Keratinocyte (primary cell): ENCODE results near the gene COL11A1. TPM values are rescaled to one million over a fixed set of nuclear protein-coding genes. Genes with fewer than 3 reads are reported as not detected.

Experiments used
- DNase-seq: peaks from one replicate; pipeline ENCODE4 v3.0.0-alpha.2; 2011; ENCODE audit warnings: low read depth, missing footprints, low spot score
- FAIRE-seq: peaks from 2 replicates; lab custom pipeline; 2011; peaks lifted over from hg19 to GRCh38; lab: Jason Lieb, UNC
- H2AFZ ChIP-seq: 2 replicates; pipeline ENCODE4 v1.6.0; 2012; ENCODE audit warnings: low read length, control low read depth, inconsistent platforms; ENCODE audit not compliant: control insufficient read depth
- H3K27ac ChIP-seq: 2 replicates; pipeline ENCODE4 v1.5.1; 2011; ENCODE audit warnings: low read length; ENCODE audit not compliant: control insufficient read depth, insufficient read depth
- H3K27me3 ChIP-seq: 3 replicates; pipeline ENCODE4 v1.6.0; 2011; ENCODE audit warnings: low read length; ENCODE audit not compliant: control insufficient read depth, insufficient read depth; ENCODE audit errors: extremely low read depth
- H3K36me3 ChIP-seq, 2 experiments: 2 replicates in 1 of 2; 3 replicates in 1 of 2; pipeline ENCODE4 v1.5.1; 2011; ENCODE audit warnings: low read length in 2 of 2, mild to moderate bottlenecking in 1 of 2; ENCODE audit not compliant: control insufficient read depth in 2 of 2, insufficient read depth in 2 of 2; ENCODE audit errors: extremely low read depth in 1 of 2
- H3K4me1 ChIP-seq: 3 replicates; pipeline ENCODE4 v1.5.1; 2011; ENCODE audit warnings: low read length; ENCODE audit not compliant: control insufficient read depth, insufficient read depth; ENCODE audit errors: extremely low read depth
- H3K4me2 ChIP-seq: 3 replicates; pipeline ENCODE4 v1.6.0; 2011; ENCODE audit warnings: low read depth, low read length; ENCODE audit not compliant: control insufficient read depth, insufficient read depth; ENCODE audit errors: extremely low read depth
- H3K4me3 ChIP-seq, 3 experiments: fragments of 200-600 bp in 1 of 3; sonication (generic) in 1 of 3; 2 replicates in 2 of 3; 3 replicates in 1 of 3; pipeline ENCODE4 v1.5.1; 2011 to 2016; ENCODE audit warnings: low read length in 3 of 3, mild to moderate bottlenecking in 3 of 3, control low read depth in 2 of 3, inconsistent platforms in 1 of 3, low read depth in 1 of 3, mixed read lengths in 1 of 3, mixed run types in 1 of 3, moderate library complexity in 1 of 3; ENCODE audit not compliant: control insufficient read depth in 2 of 3, insufficient read depth in 2 of 3; ENCODE audit errors: extremely low read depth in 1 of 3
- H3K79me2 ChIP-seq: 2 replicates; pipeline ENCODE4 v1.6.0; 2012; ENCODE audit warnings: low read length; ENCODE audit not compliant: control insufficient read depth, insufficient read depth
- H3K9ac ChIP-seq: 3 replicates; pipeline ENCODE4 v1.6.0; 2011; ENCODE audit warnings: low read length; ENCODE audit not compliant: control insufficient read depth, insufficient read depth; ENCODE audit errors: extremely low read depth
- H3K9me1 ChIP-seq: 3 replicates; pipeline ENCODE4 v1.6.0; 2011; ENCODE audit warnings: low read length; ENCODE audit not compliant: control insufficient read depth, insufficient read depth; ENCODE audit errors: extremely low read depth
- H3K9me3 ChIP-seq: 2 replicates; pipeline ENCODE4 v1.5.1; 2012; ENCODE audit warnings: low read depth, low read length; ENCODE audit not compliant: control insufficient read depth
- H4K20me1 ChIP-seq: 3 replicates; pipeline ENCODE4 v1.6.0; 2011; ENCODE audit warnings: low read length; ENCODE audit not compliant: control insufficient read depth, insufficient read depth; ENCODE audit errors: extremely low read depth
- EZH2 ChIP-seq: IDR thresholded peaks from one replicate; pipeline ENCODE4 v1.6.1; 2012; ENCODE audit warnings: inconsistent platforms, mild to moderate bottlenecking, low read length, moderate library complexity
- dilution Hi-C: fragments of 300-500 bp; cut with MboI; formaldehyde crosslinking; loops from one replicate; pipeline ENCODE4 v1.7.0; 2020; ENCODE audit warnings: low sequenced_read_pairs; ENCODE audit not compliant: extremely low pct_ligation_motif_present
- polyA plus RNA-seq, 5 experiments: library from polyadenylated mRNA; depleted of rRNA in 3 of 5; stranded (reverse) in 3 of 5; stranded (forward) in 1 of 5; unstranded in 1 of 5; fragments of >200 nt; gene quantifications; 1 replicate in 1 of 5; 2 replicates in 3 of 5; 3 replicates in 1 of 5; pipeline versions ENCODE4 v1.2.1 to v1.2.3, GENCODE V29; 2011 to 2012; ENCODE audit warnings: missing spikeins in 2 of 5, low read depth in 1 of 5, low replicate concordance in 1 of 5
- TF ChIP-seq, protein P1 (sequence below), 3 experiments: IDR thresholded peaks in 1 of 3; conservative IDR thresholded peaks in 1 of 3; optimal IDR thresholded peaks in 1 of 3; 2 replicates in 2 of 3; 3 replicates in 1 of 3; pipeline versions ENCODE3 to v1.5.1; 2011; ENCODE audit warnings: low read length in 3 of 3, mild to moderate bottlenecking in 3 of 3, moderate library complexity in 2 of 3, control low read depth in 1 of 3, inconsistent platforms in 1 of 3; ENCODE audit not compliant: insufficient read depth in 2 of 3; ENCODE audit errors: extremely low read depth in 1 of 3

COL11A1 gene
- polyA plus RNA-seq, 1 donor (not counting 4 experiments of a cell fraction or from before 2014, with no cell fraction given): 0.37 TPM

DNA sequence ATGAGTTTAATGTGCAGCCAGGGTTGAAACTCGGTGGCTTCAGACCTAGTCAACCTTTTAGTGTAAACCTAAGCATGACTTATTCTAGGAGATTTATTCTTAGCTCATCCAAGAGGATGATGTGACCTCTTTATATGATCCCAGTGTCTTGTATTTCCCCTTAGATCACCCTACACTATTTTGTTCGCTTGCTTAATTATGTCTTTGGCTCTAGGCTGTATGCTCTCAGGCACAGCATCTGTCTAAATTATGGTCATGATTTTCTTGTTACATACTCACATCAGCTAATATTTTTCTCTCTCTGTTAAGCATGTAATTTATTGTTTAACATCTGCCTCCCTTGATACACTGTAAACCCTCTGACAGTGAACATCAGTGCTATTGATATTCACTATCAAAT lies 19.1 kb downstream of the COL11A1 start:
- no peak overlapping the region for H3K4me3 ChIP-seq
- H4K20me1 ChIP-seq: no peaks in the 10 kb centered on the region
- no peaks in the 10 kb centered on the region for H3K36me3 ChIP-seq
- no peaks in the 10 kb centered on the region for H3K9me3 ChIP-seq
- dilution Hi-C loops: no loop called here
- H3K9me1 ChIP-seq: no peaks in the 10 kb centered on the region
- TF ChIP-seq, protein P1, sequence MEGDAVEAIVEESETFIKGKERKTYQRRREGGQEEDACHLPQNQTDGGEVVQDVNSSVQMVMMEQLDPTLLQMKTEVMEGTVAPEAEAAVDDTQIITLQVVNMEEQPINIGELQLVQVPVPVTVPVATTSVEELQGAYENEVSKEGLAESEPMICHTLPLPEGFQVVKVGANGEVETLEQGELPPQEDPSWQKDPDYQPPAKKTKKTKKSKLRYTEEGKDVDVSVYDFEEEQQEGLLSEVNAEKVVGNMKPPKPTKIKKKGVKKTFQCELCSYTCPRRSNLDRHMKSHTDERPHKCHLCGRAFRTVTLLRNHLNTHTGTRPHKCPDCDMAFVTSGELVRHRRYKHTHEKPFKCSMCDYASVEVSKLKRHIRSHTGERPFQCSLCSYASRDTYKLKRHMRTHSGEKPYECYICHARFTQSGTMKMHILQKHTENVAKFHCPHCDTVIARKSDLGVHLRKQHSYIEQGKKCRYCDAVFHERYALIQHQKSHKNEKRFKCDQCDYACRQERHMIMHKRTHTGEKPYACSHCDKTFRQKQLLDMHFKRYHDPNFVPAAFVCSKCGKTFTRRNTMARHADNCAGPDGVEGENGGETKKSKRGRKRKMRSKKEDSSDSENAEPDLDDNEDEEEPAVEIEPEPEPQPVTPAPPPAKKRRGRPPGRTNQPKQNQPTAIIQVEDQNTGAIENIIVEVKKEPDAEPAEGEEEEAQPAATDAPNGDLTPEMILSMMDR (optimal IDR thresholded peaks at IDR 0.05 in 1 of 3, IDR thresholded peaks at IDR 0.05 in 1 of 3, conservative IDR thresholded peaks at IDR 0.05 in 1 of 3; ENCODE audit: extremely low read depth in 1 of 3, insufficient read depth in 2 of 3, low read length in 3 of 3): no peak
- TF ChIP-seq EZH2: no peak
- H2AFZ ChIP-seq: no peak overlapping the region
- no peaks in the 10 kb centered on the region for H3K79me2 ChIP-seq
- H3K4me1 ChIP-seq: no peaks in the 10 kb centered on the region
- no peak overlapping the region for H3K27ac ChIP-seq
- FAIRE-seq: no peak
- H3K9ac ChIP-seq: no peak overlapping the region
- no peak for DNase-seq
- no peaks in the 10 kb centered on the region for H3K27me3 ChIP-seq
- no peak overlapping the region for H3K4me2 ChIP-seq

DNA sequence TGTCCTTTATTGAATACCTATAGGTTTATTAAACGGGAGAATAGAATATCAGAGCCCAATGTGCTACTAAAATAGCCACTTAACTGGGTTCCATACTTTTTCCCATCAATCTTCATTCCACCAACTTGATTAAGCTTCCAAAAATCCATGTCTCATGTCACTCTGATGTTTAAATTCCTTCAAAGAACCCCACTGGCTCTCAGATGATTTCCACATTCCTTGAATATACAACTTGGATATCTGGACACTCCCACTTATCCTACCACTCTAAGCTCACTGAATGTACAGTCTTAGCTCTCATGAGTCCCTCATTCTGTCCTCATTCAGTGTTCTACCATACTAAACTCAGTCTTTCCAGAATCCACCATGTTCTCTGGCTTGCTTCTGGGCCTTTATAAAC lies 21.1 kb downstream of the COL11A1 start:
- Histone ChIP-seq H3K79me2 (no peaks in the 10 kb centered on the region), H4K20me1 (no peaks in the 10 kb centered on the region), H3K4me3 (no peak overlapping the region), H3K9me3 (no peaks in the 10 kb centered on the region), H3K4me2 (no peak overlapping the region), H3K4me1 (no peaks in the 10 kb centered on the region), H3K9me1 (no peaks in the 10 kb centered on the region), H3K9ac (no peak overlapping the region), H3K27ac (no peak overlapping the region), H2AFZ (no peak overlapping the region), H3K27me3 (no peaks in the 10 kb centered on the region), H3K36me3 (no peaks in the 10 kb centered on the region)
- dilution Hi-C loops: no loop called here
- TF ChIP-seq, protein P1 (optimal IDR thresholded peaks at IDR 0.05 in 1 of 3, IDR thresholded peaks at IDR 0.05 in 1 of 3, conservative IDR thresholded peaks at IDR 0.05 in 1 of 3; ENCODE audit: extremely low read depth in 1 of 3, insufficient read depth in 2 of 3, low read length in 3 of 3): no peak
- TF ChIP-seq EZH2: no peak
- no peak for FAIRE-seq
- no peak for DNase-seq
